Prostate gland (tissue), 2 donors: ENCODE data around the gene CMSS1. TPM values are rescaled to one million over a fixed set of nuclear protein-coding genes. Genes with fewer than 3 reads are reported as not detected.

Experiments
- DNase-seq: peaks from one replicate; pipeline ENCODE4 v3.0.0-alpha.2; 2019; ENCODE audit warnings: low spot score
- H3K27ac ChIP-seq, 2 donors: fragments of 200-600 bp; sonication (generic); 2 replicates each; pipeline ENCODE4 v1.5.1; 2017 to 2019
- H3K27me3 ChIP-seq: fragments of 200-600 bp; sonication (generic); replicated peaks from 2 replicates; pipeline ENCODE4 v1.5.1; 2019; ENCODE audit not compliant: insufficient read depth
- H3K36me3 ChIP-seq, 2 donors: fragments of 200-600 bp; sonication (generic); 1 replicate in 1 of 2; 2 replicates in 1 of 2; pipeline versions ENCODE4 v1.5.1 to v1.8.1; 2017 to 2019
- H3K4me1 ChIP-seq: fragments of 200-600 bp; sonication (generic); replicated peaks from 2 replicates; pipeline ENCODE4 v1.5.1; 2019
- H3K4me3 ChIP-seq, 2 donors: fragments of 200-600 bp; sonication (generic); 2 replicates each; pipeline ENCODE4 v1.5.1; 2017 to 2019
- H3K9me3 ChIP-seq: fragments of 200-600 bp; sonication (generic); 2 replicates; pipeline ENCODE4 v1.5.1; 2017
- CTCF ChIP-seq, 4 experiments: fragments of 200-600 bp in 2 of 4; fragments of 450-650 bp in 2 of 4; sonication (generic) in 2 of 4; IDR thresholded peaks; 1 replicate in 3 of 4; 2 replicates in 1 of 4; pipeline ENCODE4 v1.5.1; 2016 to 2019; ENCODE audit warnings: antibody characterized with exemption in 4 of 4, mild to moderate bottlenecking in 2 of 4, moderate library complexity in 2 of 4
- POLR2A ChIP-seq: fragments of 450-650 bp; IDR thresholded peaks from one replicate; pipeline ENCODE4 v1.6.1; 2016; ENCODE audit warnings: antibody characterized with exemption, mild to moderate bottlenecking
- POLR2AphosphoS5 ChIP-seq: sonication (generic); formaldehyde crosslinking; IDR thresholded peaks from one replicate; pipeline ENCODE4 v1.6.1; 2017; ENCODE audit warnings: antibody characterized with exemption
- WGBS: methylation state at CpG from one replicate; pipeline ENCODE4 v1.1.5; 2018; 5-methylcytosine and 5-hydroxymethylcytosine counted together
- intact Hi-C: fragments of 100-400 bp; cut with DNase I; formaldehyde crosslinking; loops from one replicate; pipeline ENCODE4 v1.14.2; 2022
- total RNA-seq, 2 donors: library from RNA; depleted of rRNA; stranded (reverse); fragments of >200 nt; gene quantifications; one replicate each; pipeline ENCODE4 v1.1.0, GENCODE V29; 2016

The CMSS1 gene
- total RNA-seq, 2 donors from 2014 or later, result 10.2 to 13.6 TPM

GRCh38 chr3:99842826-99843589, 25.3 kb downstream of the CMSS1 start:
- no peaks in the 10 kb centered on the region for H3K4me1 ChIP-seq
- intact Hi-C loops, result loop anchor here (2.0 to 10.0 kb wide), 3 partner anchors 202 to 412 kb away; no protein-coding TSS in a partner anchor
- peak overlapping the region in 1 of 2 donors; percentile 38 for H3K27ac ChIP-seq
- H3K27me3 ChIP-seq, result no peaks in the 10 kb centered on the region
- no peak for DNase-seq
- peak; percentile 25 to 85 (median 74) for TF ChIP-seq CTCF (IDR thresholded peaks at IDR 0.05)
- TF ChIP-seq POLR2A, result no peak
- TF ChIP-seq POLR2AphosphoS5, result no peak
- 43% methylated on average over 2 of the region's 2 CpGs for WGBS
- H3K4me3 ChIP-seq, result no peak overlapping the region
- H3K9me3 ChIP-seq, result no peaks in the 10 kb centered on the region
- no peaks in the 10 kb centered on the region for H3K36me3 ChIP-seq

GRCh38 chr3:99843590-99844258, 26.1 kb downstream of the CMSS1 start:
- no peaks in the 10 kb centered on the region for H3K36me3 ChIP-seq
- TF ChIP-seq CTCF (IDR thresholded peaks at IDR 0.05) (no peak), POLR2A (no peak), POLR2AphosphoS5 (no peak)
- no peaks in the 10 kb centered on the region for H3K27me3 ChIP-seq
- no peak overlapping the region for H3K4me3 ChIP-seq
- intact Hi-C loops, result loop anchor here (2.0 to 10.0 kb wide), 3 partner anchors 201 to 411 kb away; no protein-coding TSS in a partner anchor
- no peaks in the 10 kb centered on the region for H3K9me3 ChIP-seq
- 38% methylated on average over 9 of the region's 10 CpGs for WGBS
- DNase-seq, result no peak
- H3K4me1 ChIP-seq, result no peaks in the 10 kb centered on the region
- peak overlapping the region; percentile 38 to 44 for H3K27ac ChIP-seq

- Histone ChIP-seq H3K27ac (no peak overlapping the region), H3K4me1 (no peaks in the 10 kb centered on the region), H3K36me3 (no peaks in the 10 kb centered on the region), H3K4me3 (no peak overlapping the region), H3K9me3 (no peaks in the 10 kb centered on the region), H3K27me3 (no peaks in the 10 kb centered on the region)
- TF ChIP-seq POLR2AphosphoS5, result no peak
- TF ChIP-seq POLR2A, result no peak
- 64% methylated on average over 4 of the region's 4 CpGs for WGBS
- intact Hi-C loops, result loop anchor here (10.0 kb wide), 1 partner anchor 199 kb away; no protein-coding TSS in a partner anchor
- DNase-seq, result no peak
These were observed 27.7 kb downstream of the CMSS1 start for GRCh38 chr3:99845331-99845730.

GRCh38 chr3:99845999-99846398, 28.3 kb downstream of the CMSS1 start:
- intact Hi-C loops, result loop anchor here (10.0 kb wide), 1 partner anchor 199 kb away; no protein-coding TSS in a partner anchor
- Histone ChIP-seq H3K27me3 (no peaks in the 10 kb centered on the region), H3K4me1 (no peaks in the 10 kb centered on the region), H3K4me3 (no peak overlapping the region), H3K36me3 (no peaks in the 10 kb centered on the region), H3K27ac (no peak overlapping the region), H3K9me3 (no peaks in the 10 kb centered on the region)
- no peak for TF ChIP-seq POLR2AphosphoS5
- TF ChIP-seq CTCF (IDR thresholded peaks at IDR 0.05), result no peak
- no peak for TF ChIP-seq POLR2A
- WGBS, result 57% methylated on average over 2 of the region's 2 CpGs
- DNase-seq, result no peak

- WGBS, result 44% methylated on average over 6 of the region's 6 CpGs
- Histone ChIP-seq H3K4me1 (no peaks in the 10 kb centered on the region), H3K27me3 (no peaks in the 10 kb centered on the region), H3K9me3 (no peaks in the 10 kb centered on the region), H3K4me3 (no peak overlapping the region), H3K27ac (no peak overlapping the region), H3K36me3 (no peaks in the 10 kb centered on the region)
- intact Hi-C loops, result loop anchor here (10.0 kb wide), 1 partner anchor 198 kb away; no protein-coding TSS in a partner anchor
- DNase-seq, result no peak
- TF ChIP-seq POLR2A, result no peak
- TF ChIP-seq CTCF (IDR thresholded peaks at IDR 0.05), result no peak
- no peak for TF ChIP-seq POLR2AphosphoS5
These were observed 29.0 kb downstream of the CMSS1 start for GRCh38 chr3:99846477-99847160.
